OCI-LY7 (cell line): Measurements from ENCODE around the gene CIB2.

ENCODE experiments used
- CTCF ChIP-seq: fragments of 200-600 bp; sonication (generic); conservative IDR thresholded peaks from 2 replicates; pipeline ENCODE4 v1.5.1; 2014; ENCODE audit warnings: mild to moderate bottlenecking, antibody characterized with exemption, low read length, moderate library complexity, mixed read lengths
- EZH2phosphoT487 ChIP-seq: fragments of 200-600 bp; sonication (generic); IDR thresholded peaks from 2 replicates; pipeline ENCODE4 v1.6.1; 2018; ENCODE audit warnings: low read depth, borderline replicate concordance, mild to moderate bottlenecking, mixed run types, antibody characterized with exemption, low read length, moderate library complexity, mixed read lengths

GRCh38 chr15:78082743-78083110 lies 48.5 kb downstream of the CIB2 start:
- TF ChIP-seq CTCF = no peak
- TF ChIP-seq EZH2phosphoT487 = no peak
